Activated CD8-positive, alpha-beta T cell treated with anti-CD3 and anti-CD28 coated beads, Interleukin-2, amount 10 ng/mL, durations not matched to agents 7 days and 5 days (primary cell): ENCODE results near the gene DPP9. TPM values are rescaled to one million over a fixed set of nuclear protein-coding genes. Genes with fewer than 3 reads are reported as not detected.

Source experiments
- ATAC-seq: fragments of 150-1000 bp; cut with Tn5 transposase; one replicate; pipeline ENCODE4 v1.10.0; 2021; ENCODE audit warnings: moderate library complexity
- CTCF ChIA-PET: fragments of 350-600 bp; sonication (Branson Sonifier 250); formaldehyde crosslinking; loops from one replicate; lab custom pipeline; 2021; ENCODE audit warnings: antibody characterized with exemption; lab: Charles Lee
- POLR2A ChIA-PET: fragments of 350-600 bp; sonication (Branson Sonifier 250); formaldehyde crosslinking; loops from one replicate; lab custom pipeline; 2021; ENCODE audit warnings: antibody characterized with exemption; lab: Charles Lee
- DNase-seq: peaks from one replicate; pipeline ENCODE4 v3.0.0-alpha.2; 2020
- H3K27ac Mint-ChIP-seq: one replicate; pipeline ENCODE4 v1.8.0; 2021; ENCODE audit warnings: mild to moderate bottlenecking, mixed read lengths
- H3K27me3 Mint-ChIP-seq: one replicate; pipeline ENCODE4 v1.8.0; 2021; ENCODE audit warnings: low read depth, mixed read lengths
- H3K36me3 Mint-ChIP-seq: one replicate; pipeline ENCODE4 v1.8.0; 2021; ENCODE audit warnings: low read depth, mixed read lengths
- H3K4me1 Mint-ChIP-seq: one replicate; pipeline ENCODE4 v1.8.0; 2021; ENCODE audit warnings: low read depth, mixed read lengths
- H3K4me3 Mint-ChIP-seq: one replicate; pipeline ENCODE4 v1.8.0; 2021; ENCODE audit warnings: mild to moderate bottlenecking, mixed read lengths
- H3K9me3 Mint-ChIP-seq: one replicate; pipeline ENCODE4 v1.8.0; 2022; ENCODE audit warnings: mixed read lengths; ENCODE audit not compliant: insufficient read depth
- total RNA-seq, 2 experiments: library from RNA; stranded (reverse); gene quantifications; one replicate each; pipeline ENCODE4 v1.2.3, GENCODE V29; 2021

The DPP9 gene
- total RNA-seq, 2 experiments from 2014 or later, result 99.2 to 103 TPM

DNA sequence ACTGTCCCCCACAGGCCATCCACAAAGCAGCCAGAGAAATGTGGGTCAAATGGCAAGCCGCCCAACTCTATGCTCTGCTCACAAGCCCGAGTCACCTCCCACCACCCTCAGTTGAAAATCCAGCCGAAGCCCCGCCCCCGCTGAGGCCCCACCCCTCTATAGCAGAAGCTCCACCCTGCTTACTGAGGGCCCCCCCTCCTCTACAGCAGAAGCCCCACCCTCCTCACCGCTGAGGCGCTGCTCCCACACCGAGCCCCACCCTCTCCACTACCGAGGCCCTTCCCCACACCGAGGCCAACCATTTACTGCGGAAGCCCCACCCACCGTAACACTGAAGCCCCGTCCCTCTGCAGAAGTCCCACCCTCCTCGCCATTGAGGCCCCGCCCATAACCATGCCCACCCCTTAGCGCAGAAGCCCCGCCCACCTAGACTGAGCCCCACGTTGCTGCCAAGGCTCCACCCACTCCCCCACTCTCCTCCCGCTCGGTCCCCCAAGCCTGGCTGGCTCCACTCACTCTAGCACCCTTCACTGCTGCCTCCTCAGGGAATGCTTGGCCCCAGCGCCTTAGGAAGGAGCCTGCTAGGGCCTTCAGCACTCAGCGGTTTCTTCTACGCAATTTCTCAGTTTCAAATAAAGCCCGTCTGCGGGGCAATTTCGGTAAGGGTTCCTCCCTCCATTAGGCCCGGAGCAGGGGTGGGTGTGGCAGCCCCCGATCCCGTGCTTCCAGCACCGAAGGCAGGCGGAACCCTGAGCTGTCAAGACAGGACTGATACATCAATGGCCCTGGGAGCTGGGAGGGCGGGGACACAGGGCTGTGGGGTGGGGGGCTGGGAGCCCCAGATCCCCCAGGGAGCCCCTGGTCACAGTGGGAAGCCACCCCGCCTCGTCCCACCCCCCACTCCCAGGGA lies 44.5 kb downstream of the DPP9 start:
- Mint-ChIP-seq H3K4me1 (no peaks in the 10 kb centered on the region), H3K36me3 (peaks cover 29% of the 10 kb centered on the region), H3K27me3 (no peaks in the 10 kb centered on the region), H3K27ac (no peak overlapping the region), H3K4me3 (no peak overlapping the region), H3K9me3 (no peaks in the 10 kb centered on the region)
- POLR2A ChIA-PET, result no interaction called here
- CTCF ChIA-PET, result no interaction called here
- DNase-seq (peak; percentile 25), ATAC-seq (peak; percentile 56)

DNA sequence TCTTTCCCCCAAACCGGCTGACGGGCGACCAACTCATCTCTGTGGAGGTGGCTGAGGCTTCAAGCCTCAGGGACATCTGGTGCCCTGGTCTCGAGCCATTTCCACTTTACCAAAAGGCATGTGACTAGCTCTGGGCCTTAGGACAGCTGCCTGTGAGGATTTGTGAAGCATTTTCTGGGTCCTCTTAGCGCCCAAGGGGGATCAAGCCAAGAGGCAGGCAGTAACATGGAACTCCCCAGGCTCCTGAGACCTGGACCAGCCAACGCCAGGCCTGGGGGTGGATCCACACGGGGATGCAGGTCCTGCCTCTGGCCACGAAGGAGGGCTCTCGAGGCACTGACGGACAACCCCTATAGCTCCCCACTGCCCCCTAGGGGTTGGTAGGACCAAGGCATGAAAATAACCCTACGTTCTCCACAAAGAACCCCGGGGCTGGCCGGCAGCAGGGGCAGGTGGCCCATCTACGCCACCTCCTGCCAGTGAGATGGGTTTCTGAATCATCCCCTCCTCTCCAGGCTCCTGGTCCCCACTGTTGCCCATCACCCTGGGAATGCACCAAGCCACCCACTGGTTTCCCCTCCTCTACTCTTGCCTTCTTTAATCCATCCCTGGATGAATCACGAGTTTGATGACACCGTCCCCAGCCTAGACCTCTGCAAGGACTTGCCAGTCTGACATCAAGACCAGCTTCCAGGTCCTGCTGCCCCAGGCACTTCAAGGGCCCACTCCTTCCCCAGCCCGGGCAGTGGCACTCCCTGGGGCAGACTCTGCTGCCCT lies 46.5 kb downstream of the DPP9 start:
- peak; percentile 27 for DNase-seq
- no peak overlapping the region for H3K27ac Mint-ChIP-seq
- peaks cover 23% of the 10 kb centered on the region for H3K36me3 Mint-ChIP-seq
- ChIA-PET CTCF (no interaction called here), POLR2A (no interaction called here)
- ATAC-seq, result no peak
- H3K4me1 Mint-ChIP-seq, result no peaks in the 10 kb centered on the region
- H3K9me3 Mint-ChIP-seq, result no peaks in the 10 kb centered on the region
- no peak overlapping the region for H3K4me3 Mint-ChIP-seq
- no peaks in the 10 kb centered on the region for H3K27me3 Mint-ChIP-seq

DNA sequence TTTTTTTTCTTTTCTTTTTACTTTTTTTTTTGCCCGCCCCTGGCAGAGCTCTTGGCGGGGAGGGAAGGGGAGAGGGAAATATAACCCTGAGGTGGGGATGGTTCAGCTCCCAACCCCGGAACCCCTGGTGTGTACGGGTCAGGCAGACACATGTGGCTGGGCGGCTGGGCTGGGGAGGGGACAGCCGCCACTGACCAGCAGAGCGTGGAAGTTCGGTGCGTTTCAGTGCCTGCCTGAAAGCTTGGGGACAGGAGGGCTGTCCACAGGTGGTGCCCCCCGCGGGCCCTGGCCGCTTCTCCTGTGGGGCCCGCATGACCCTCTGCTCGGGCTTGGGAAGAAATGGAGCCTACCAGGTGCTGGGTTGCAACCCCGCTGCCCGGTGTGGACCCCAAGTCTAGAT lies 48.3 kb downstream of the DPP9 start:
- Mint-ChIP-seq H3K27me3 (no peaks in the 10 kb centered on the region), H3K4me3 (no peak overlapping the region), H3K27ac (no peak overlapping the region), H3K36me3 (peaks cover 19% of the 10 kb centered on the region), H3K4me1 (no peaks in the 10 kb centered on the region), H3K9me3 (no peaks in the 10 kb centered on the region)
- no peak for DNase-seq
- CTCF ChIA-PET, result no interaction called here
- ATAC-seq, result no peak
- POLR2A ChIA-PET, result no interaction called here

- H3K27me3 Mint-ChIP-seq, result no peaks in the 10 kb centered on the region
- H3K4me3 Mint-ChIP-seq, result no peak overlapping the region
- H3K27ac Mint-ChIP-seq, result no peak overlapping the region
- ATAC-seq, result no peak
- H3K9me3 Mint-ChIP-seq, result no peaks in the 10 kb centered on the region
- CTCF ChIA-PET, result interaction anchor here (0.7 kb wide), 2 partner anchors 38 to 84 kb away, joined by 3 read pairs; no protein-coding TSS in a partner anchor
- peaks cover 21% of the 10 kb centered on the region for H3K36me3 Mint-ChIP-seq
- H3K4me1 Mint-ChIP-seq, result peaks cover 9% of the 10 kb centered on the region
- POLR2A ChIA-PET, result interaction anchor here (0.8 kb wide), 1 partner anchor 202 kb away, joined by 3 read pairs; the partner anchor contains the start of gene HDGFL2
- no peak for DNase-seq
These were observed 49.9 kb downstream of the DPP9 start for GRCh38 chr19:4673726-4674125.

DNA sequence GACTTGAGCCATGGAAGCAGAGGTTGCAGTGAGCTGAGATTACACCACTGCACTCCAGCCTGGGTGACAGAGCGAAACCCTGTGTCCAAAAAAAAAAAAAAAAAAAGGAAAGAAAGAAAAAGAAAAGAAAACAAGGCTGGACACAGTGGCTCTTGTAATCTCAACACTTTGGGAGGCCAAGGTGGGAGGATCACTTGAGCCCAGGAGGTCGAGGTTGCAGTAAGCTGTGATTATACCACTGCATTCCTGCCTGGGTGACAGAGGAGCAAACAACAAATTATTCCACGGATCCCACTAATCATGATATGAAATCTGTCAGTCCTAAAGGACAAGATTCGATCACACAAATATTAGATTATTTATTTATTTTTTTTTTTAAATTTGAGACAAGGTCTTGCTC lies 50.4 kb downstream of the DPP9 start:
- ChIA-PET POLR2A (no interaction called here), CTCF (interaction anchor here (0.7 kb wide), 2 partner anchors 37 to 84 kb away, joined by 3 read pairs; no protein-coding TSS in a partner anchor)
- DNase-seq, result no peak
- no peak overlapping the region for H3K27ac Mint-ChIP-seq
- H3K4me1 Mint-ChIP-seq, result peaks cover 14% of the 10 kb centered on the region
- no peaks in the 10 kb centered on the region for H3K9me3 Mint-ChIP-seq
- H3K4me3 Mint-ChIP-seq, result no peak overlapping the region
- peaks cover 23% of the 10 kb centered on the region for H3K36me3 Mint-ChIP-seq
- H3K27me3 Mint-ChIP-seq, result no peaks in the 10 kb centered on the region
- ATAC-seq, result no peak

- ChIA-PET POLR2A (no interaction called here), CTCF (interaction anchor here (1.0 to 1.1 kb wide), 2 partner anchors 35 to 37 kb away, joined by 3 to 5 read pairs; no protein-coding TSS in a partner anchor)
- H3K27ac Mint-ChIP-seq, result no peak overlapping the region
- H3K36me3 Mint-ChIP-seq, result peaks cover 27% of the 10 kb centered on the region
- no peaks in the 10 kb centered on the region for H3K9me3 Mint-ChIP-seq
- H3K4me3 Mint-ChIP-seq, result peak overlapping the region; percentile 23
- ATAC-seq (no peak), DNase-seq (no peak)
- H3K27me3 Mint-ChIP-seq, result no peaks in the 10 kb centered on the region
- peaks cover 16% of the 10 kb centered on the region for H3K4me1 Mint-ChIP-seq
These were observed 52.3 kb downstream of the DPP9 start for GRCh38 chr19:4671185-4671851.

DNA sequence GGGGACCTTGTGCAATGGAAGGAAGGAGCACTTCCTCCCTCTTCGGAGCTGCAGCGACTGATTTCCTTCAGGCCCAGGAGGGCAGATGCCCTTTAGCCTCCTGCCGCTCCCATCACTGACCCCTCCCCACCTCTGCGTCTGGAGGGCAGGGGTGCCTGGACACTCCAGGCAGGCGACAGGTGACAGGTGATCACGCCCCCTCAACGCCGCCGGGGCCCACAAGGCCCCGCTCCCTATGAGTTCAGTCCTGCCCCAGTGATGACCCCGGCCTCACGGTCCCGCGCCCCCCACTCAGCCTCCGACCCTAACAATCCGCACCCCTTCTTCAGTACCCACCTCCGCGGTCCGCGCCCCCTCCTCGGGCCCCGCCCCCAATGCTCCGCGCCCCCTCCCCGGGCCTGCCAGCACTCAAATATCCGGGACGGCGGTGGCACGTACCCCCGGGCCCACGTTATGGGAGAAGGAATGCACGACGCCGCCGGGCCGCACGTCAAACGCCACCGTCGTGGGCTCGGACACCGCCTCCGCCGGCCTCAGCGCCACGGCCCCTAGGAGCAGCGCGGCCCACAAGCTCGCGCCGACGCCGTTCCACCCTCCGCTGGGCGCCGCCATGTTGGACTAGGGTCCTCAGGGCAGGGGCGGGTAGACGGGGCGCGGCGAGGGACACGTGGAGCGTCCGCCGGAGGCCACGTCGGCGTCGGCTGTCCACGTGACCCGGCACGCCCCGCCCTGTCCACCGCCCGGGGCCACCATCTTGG lies 53.7 kb downstream of the DPP9 start, which contains the start of gene MYDGF:
MYDGF (minus strand) TSS at position 620 of the 758 bp plus-strand sequence; CDS start at position 612, 8 bp downstream.
- Mint-ChIP-seq H3K9me3 (no peaks in the 10 kb centered on the region), H3K27ac (peak within 1 kb of the TSS; percentile 81), H3K27me3 (no peaks in the 10 kb centered on the region), H3K36me3 (peaks cover 26% of the 10 kb centered on the region), H3K4me3 (peak within 1 kb of the TSS; percentile 86), H3K4me1 (peaks cover 21% of the 10 kb centered on the region)
- peak; percentile 95 for DNase-seq
- ATAC-seq, result peak; percentile 97
- ChIA-PET POLR2A (interaction anchor here (0.6 kb wide), 1 partner anchor 21 kb away, joined by 4 read pairs; no protein-coding TSS in a partner anchor), CTCF (no interaction called here)

DNA sequence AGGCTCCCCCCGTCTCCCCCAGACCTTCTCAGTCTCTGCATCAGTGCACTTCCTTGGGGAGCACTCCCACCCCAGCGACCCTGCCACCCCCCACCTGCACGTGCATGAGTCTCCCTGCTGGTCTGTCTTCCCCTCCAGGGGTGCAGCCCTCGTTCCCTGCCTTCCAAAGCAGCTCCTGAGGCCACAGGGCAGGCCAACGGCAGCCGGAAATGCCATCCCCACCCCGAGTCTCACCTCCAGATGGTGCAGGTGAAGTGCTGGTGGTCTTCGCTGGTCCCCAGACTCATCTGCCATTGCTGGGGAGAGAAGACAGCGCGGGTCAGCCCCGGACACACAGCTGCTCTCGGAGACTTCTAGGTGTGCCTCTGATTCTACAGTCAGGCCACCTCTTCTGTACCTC lies 59.0 kb downstream of the DPP9 start:
- no peaks in the 10 kb centered on the region for H3K9me3 Mint-ChIP-seq

GRCh38 chr19:4662812-4663211 lies 60.8 kb downstream of the DPP9 start:
- H3K9me3 Mint-ChIP-seq, result no peaks in the 10 kb centered on the region
- ATAC-seq (no peak), DNase-seq (no peak)
- H3K4me1 Mint-ChIP-seq, result peaks cover 16% of the 10 kb centered on the region
- ChIA-PET POLR2A (no interaction called here), CTCF (no interaction called here)
- H3K27me3 Mint-ChIP-seq, result no peaks in the 10 kb centered on the region
- H3K36me3 Mint-ChIP-seq, result peaks cover 24% of the 10 kb centered on the region
- H3K4me3 Mint-ChIP-seq, result no peak overlapping the region
- H3K27ac Mint-ChIP-seq, result peak overlapping the region; percentile 20

More for the DNA sequence above, 59.0 kb downstream of the DPP9 start:
- ChIA-PET CTCF (no interaction called here), POLR2A (no interaction called here)
- DNase-seq, result no peak
- Mint-ChIP-seq H3K36me3 (peaks cover 32% of the 10 kb centered on the region), H3K4me1 (peaks cover 29% of the 10 kb centered on the region), H3K4me3 (no peak overlapping the region), H3K27me3 (no peaks in the 10 kb centered on the region), H3K27ac (no peak overlapping the region)
- no peak for ATAC-seq

- H3K27ac Mint-ChIP-seq, result peak overlapping the region; percentile 20
- ChIA-PET CTCF (no interaction called here), POLR2A (interaction anchor here (0.5 kb wide), 1 partner anchor 826 kb away, joined by 3 read pairs; no protein-coding TSS in a partner anchor)
- no peak overlapping the region for H3K4me3 Mint-ChIP-seq
- H3K27me3 Mint-ChIP-seq, result no peaks in the 10 kb centered on the region
- peaks cover 19% of the 10 kb centered on the region for H3K36me3 Mint-ChIP-seq
- peaks cover 16% of the 10 kb centered on the region for H3K4me1 Mint-ChIP-seq
- DNase-seq, result no peak
- ATAC-seq, result no peak
- H3K9me3 Mint-ChIP-seq, result no peaks in the 10 kb centered on the region
These were observed 61.5 kb downstream of the DPP9 start for GRCh38 chr19:4662020-4662695.
